Kidney (tissue), 14 donors: ENCODE results near the gene TDRD12. TPM values are rescaled to one million over a fixed set of nuclear protein-coding genes. Genes with fewer than 3 reads are reported as not detected.
"Not testable (repeated sequence)": the region's sequence is repeated elsewhere in the genome, so short reads cannot be mapped to it uniquely, and the experiment has no call there.

Experiments
- DNase-seq, 5 donors: peaks; one replicate each; pipeline ENCODE4 v3.0.0-alpha.2; 2013 to 2020
- FAIRE-seq: peaks from 2 replicates; lab custom pipeline; 2012; peaks lifted over from hg19 to GRCh38; lab: Jason Lieb, UNC
- H3K27ac ChIP-seq, 2 donors: one replicate each; pipeline ENCODE4 v1.7.0; 2013; ENCODE audit warnings: low read depth in 2 of 2, low read length in 2 of 2, inconsistent platforms in 1 of 2
- H3K27me3 ChIP-seq: one replicate; pipeline ENCODE4 v1.7.1; 2013; ENCODE audit warnings: low read length, inconsistent platforms; ENCODE audit not compliant: control insufficient read depth, insufficient read depth
- H3K36me3 ChIP-seq, 3 donors: one replicate each; pipeline versions ENCODE4 v1.7.0 to v1.7.1; 2013; ENCODE audit warnings: low read length in 3 of 3, control low read depth in 1 of 3, inconsistent platforms in 1 of 3; ENCODE audit not compliant: insufficient read depth in 3 of 3, control insufficient read depth in 2 of 3
- H3K4me1 ChIP-seq, 3 donors: one replicate each; pipeline versions ENCODE4 v1.7.0 to v1.7.1; 2013; ENCODE audit warnings: low read length in 3 of 3, inconsistent platforms in 1 of 3, low read depth in 1 of 3; ENCODE audit not compliant: control insufficient read depth in 2 of 3, insufficient read depth in 2 of 3
- H3K4me3 ChIP-seq, 3 donors: one replicate each; pipeline versions ENCODE4 v1.7.0 to v1.8.1; 2013; ENCODE audit warnings: low read length in 3 of 3, control low read depth in 1 of 3, inconsistent platforms in 1 of 3
- H3K9ac ChIP-seq, 3 donors: one replicate each; pipeline versions ENCODE4 v1.7.0 to v1.7.1; 2013; ENCODE audit warnings: low read length in 3 of 3, control low read depth in 1 of 3, inconsistent platforms in 1 of 3
- H3K9me3 ChIP-seq, 3 donors: one replicate each; pipeline versions ENCODE4 v1.7.0 to v1.7.1; 2013; ENCODE audit warnings: low read length in 3 of 3, control low read depth in 1 of 3, inconsistent platforms in 1 of 3; ENCODE audit not compliant: control insufficient read depth in 2 of 3, insufficient read depth in 1 of 3
- intact Hi-C: fragments of 100-400 bp; cut with DNase I; formaldehyde crosslinking; loops from one replicate; pipeline ENCODE4 v1.11.1; 2022
- polyA plus RNA-seq: library from polyadenylated mRNA; stranded (reverse); fragments of 350-450 nt; fragmentation: Illumina TruSeq; extraction: RNeasy Lipid Tissue Mini Kit (QIAGEN cat#74804); gene quantifications from one replicate; pipeline ENCODE4 v1.2.3, GENCODE V29; 2014; ENCODE audit warnings: low read depth, low replicate concordance; ENCODE audit not compliant: insufficient read depth
- total RNA-seq: library from RNA; stranded (reverse); fragmentation: NEBNext Ultra II Directional; extraction: Animal tissue kit (Norgen Biotek cat#: 25700); gene quantifications from one replicate; pipeline ENCODE4 v1.2.1, GENCODE V29; 2021
- TF ChIP-seq, protein P1 (sequence below): IDR thresholded peaks from 3 replicates; pipeline ENCODE4 v1.5.1; 2012; ENCODE audit warnings: mild to moderate bottlenecking, moderate library complexity, borderline replicate concordance; ENCODE audit not compliant: insufficient read depth; ENCODE audit errors: extremely low read depth
- donor health status: control.
- donor health status: control.
- donor health status: control.
- donor health status: control.
- donor health status: control.
- donor health status: DM: yes; HTN: yes; CAD: no.
- donor health status: Normal renal cell carcinoma (clear cell type).

The TDRD12 gene
- total and polyA plus RNA-seq, 2 donors from 2014 or later: 0.38 TPM; not detected in 1

- Histone ChIP-seq H3K27ac (no peak overlapping the region), H3K9ac (no peak overlapping the region), H3K9me3 (no peaks in the 10 kb centered on the region), H3K36me3 (no peaks in the 10 kb centered on the region), H3K4me1 (no peaks in the 10 kb centered on the region), H3K27me3 (no peaks in the 10 kb centered on the region), H3K4me3 (no peak overlapping the region)
- FAIRE-seq: no peak
- DNase-seq: no peak
- TF ChIP-seq, protein P1, sequence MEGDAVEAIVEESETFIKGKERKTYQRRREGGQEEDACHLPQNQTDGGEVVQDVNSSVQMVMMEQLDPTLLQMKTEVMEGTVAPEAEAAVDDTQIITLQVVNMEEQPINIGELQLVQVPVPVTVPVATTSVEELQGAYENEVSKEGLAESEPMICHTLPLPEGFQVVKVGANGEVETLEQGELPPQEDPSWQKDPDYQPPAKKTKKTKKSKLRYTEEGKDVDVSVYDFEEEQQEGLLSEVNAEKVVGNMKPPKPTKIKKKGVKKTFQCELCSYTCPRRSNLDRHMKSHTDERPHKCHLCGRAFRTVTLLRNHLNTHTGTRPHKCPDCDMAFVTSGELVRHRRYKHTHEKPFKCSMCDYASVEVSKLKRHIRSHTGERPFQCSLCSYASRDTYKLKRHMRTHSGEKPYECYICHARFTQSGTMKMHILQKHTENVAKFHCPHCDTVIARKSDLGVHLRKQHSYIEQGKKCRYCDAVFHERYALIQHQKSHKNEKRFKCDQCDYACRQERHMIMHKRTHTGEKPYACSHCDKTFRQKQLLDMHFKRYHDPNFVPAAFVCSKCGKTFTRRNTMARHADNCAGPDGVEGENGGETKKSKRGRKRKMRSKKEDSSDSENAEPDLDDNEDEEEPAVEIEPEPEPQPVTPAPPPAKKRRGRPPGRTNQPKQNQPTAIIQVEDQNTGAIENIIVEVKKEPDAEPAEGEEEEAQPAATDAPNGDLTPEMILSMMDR: no peak
- intact Hi-C loops: no loop called here
Observed at GRCh38 chr19:32744555-32745325, 25.2 kb downstream of the TDRD12 start.

- H3K9me3 ChIP-seq, DNase-seq, FAIRE-seq, H3K9ac ChIP-seq, H3K4me1 ChIP-seq, H3K4me3 ChIP-seq, H3K27me3 ChIP-seq, H3K27ac ChIP-seq, intact Hi-C loops, H3K36me3 ChIP-seq: not testable (repeated sequence)
Observed at GRCh38 chr19:32745594-32746251, 26.2 kb downstream of the TDRD12 start.

GRCh38 chr19:32746631-32747196 lies 27.1 kb downstream of the TDRD12 start:
- not testable (repeated sequence) for FAIRE-seq

GRCh38 chr19:32748497-32748896 lies 28.9 kb downstream of the TDRD12 start:
- FAIRE-seq (no peak), DNase-seq (no peak)
- no peak overlapping the region for H3K9ac ChIP-seq

More at GRCh38 chr19:32746631-32747196, 27.1 kb downstream of the TDRD12 start:
- H3K27me3 ChIP-seq, H3K9ac ChIP-seq, intact Hi-C loops, H3K27ac ChIP-seq, H3K9me3 ChIP-seq, H3K4me3 ChIP-seq, H3K4me1 ChIP-seq, H3K36me3 ChIP-seq: not testable (repeated sequence)
- DNase-seq: peak in 1 of 5 donors; percentile 5

More at GRCh38 chr19:32748497-32748896, 28.9 kb downstream of the TDRD12 start:
- Histone ChIP-seq H3K27ac (no peak overlapping the region), H3K36me3 (no peaks in the 10 kb centered on the region), H3K4me1 (no peaks in the 10 kb centered on the region), H3K9me3 (no peaks in the 10 kb centered on the region), H3K4me3 (no peak overlapping the region), H3K27me3 (no peaks in the 10 kb centered on the region)
- intact Hi-C loops: no loop called here
- TF ChIP-seq, protein P1: no peak
